Activated CD4-positive, alpha-beta memory T cell treated with anti-CD3 and anti-CD28 coated beads for 36 hours (primary cell): Measurements from ENCODE around the gene PQBP1. TPM values are rescaled to one million over a fixed set of nuclear protein-coding genes. Genes with fewer than 3 reads are reported as not detected.

ENCODE experiments used
- CTCF ChIA-PET: fragments of 350-600 bp; sonication (Branson Sonifier 250); formaldehyde crosslinking; loops from one replicate; lab custom pipeline; 2021; ENCODE audit warnings: antibody characterized with exemption, inconsistent platforms; lab: Charles Lee
- POLR2A ChIA-PET: fragments of 350-600 bp; sonication (Branson Sonifier 250); formaldehyde crosslinking; loops from one replicate; lab custom pipeline; 2021; ENCODE audit warnings: antibody characterized with exemption; lab: Charles Lee
- DNase-seq: peaks from one replicate; pipeline ENCODE4 v3.0.0-alpha.2; 2020
- H3K27ac Mint-ChIP-seq: one replicate; pipeline ENCODE4 v1.8.0; 2021; ENCODE audit warnings: mixed read lengths
- H3K27me3 Mint-ChIP-seq: one replicate; pipeline ENCODE4 v1.8.0; 2021; ENCODE audit warnings: mixed read lengths
- H3K36me3 Mint-ChIP-seq: one replicate; pipeline ENCODE4 v1.8.0; 2021; ENCODE audit warnings: mixed read lengths
- H3K4me1 Mint-ChIP-seq: one replicate; pipeline ENCODE4 v1.8.0; 2021; ENCODE audit warnings: low read depth, mixed read lengths
- H3K4me3 Mint-ChIP-seq: one replicate; pipeline ENCODE4 v1.8.0; 2021; ENCODE audit warnings: mild to moderate bottlenecking, mixed read lengths
- H3K9me3 Mint-ChIP-seq: one replicate; pipeline ENCODE4 v1.8.0; 2021; ENCODE audit warnings: mixed read lengths
- intact Hi-C: fragments of 100-400 bp; cut with micrococcal nuclease; formaldehyde crosslinking; loops from one replicate; pipeline ENCODE4 v1.15.1; 2023
- total RNA-seq, 2 experiments: library from RNA; stranded (reverse); gene quantifications; one replicate each; pipeline ENCODE4 v1.2.3, GENCODE V29; 2021

The PQBP1 gene
- total RNA-seq, 2 experiments from 2014 or later, result 85.0 to 85.5 TPM

DNA sequence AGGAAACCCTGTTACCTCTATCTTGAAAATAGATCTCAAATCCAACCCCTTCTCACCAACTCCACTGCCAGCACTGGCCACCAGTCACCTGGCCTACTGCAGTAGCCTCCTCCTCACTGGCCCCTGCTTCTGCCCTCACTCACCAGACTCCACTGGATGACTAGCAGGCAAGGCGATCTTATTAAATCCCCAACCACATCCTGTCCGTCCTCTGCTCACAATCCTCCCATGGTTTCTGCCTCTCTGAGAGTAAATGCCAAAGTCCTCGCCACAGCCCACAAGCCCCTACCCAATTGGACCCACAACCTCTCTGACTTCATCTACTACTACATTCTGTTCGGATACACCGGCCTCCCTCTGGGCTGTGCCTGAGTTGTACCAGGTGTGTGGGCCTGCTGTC, 26.5 kb downstream of the PQBP1 start:
- Mint-ChIP-seq H3K9me3 (no peaks in the 10 kb centered on the region), H3K27ac (peak overlapping the region; percentile 87), H3K4me3 (no peak overlapping the region), H3K27me3 (no peaks in the 10 kb centered on the region), H3K36me3 (peaks cover 41% of the 10 kb centered on the region), H3K4me1 (peaks cover 48% of the 10 kb centered on the region)
- ChIA-PET POLR2A (no interaction called here), CTCF (interaction anchor here (2.0 kb wide), 1 partner anchor 22 kb away, joined by 6 read pairs; no protein-coding TSS in a partner anchor)
- DNase-seq, result peak; percentile 16
- intact Hi-C loops, result no loop called here

DNA sequence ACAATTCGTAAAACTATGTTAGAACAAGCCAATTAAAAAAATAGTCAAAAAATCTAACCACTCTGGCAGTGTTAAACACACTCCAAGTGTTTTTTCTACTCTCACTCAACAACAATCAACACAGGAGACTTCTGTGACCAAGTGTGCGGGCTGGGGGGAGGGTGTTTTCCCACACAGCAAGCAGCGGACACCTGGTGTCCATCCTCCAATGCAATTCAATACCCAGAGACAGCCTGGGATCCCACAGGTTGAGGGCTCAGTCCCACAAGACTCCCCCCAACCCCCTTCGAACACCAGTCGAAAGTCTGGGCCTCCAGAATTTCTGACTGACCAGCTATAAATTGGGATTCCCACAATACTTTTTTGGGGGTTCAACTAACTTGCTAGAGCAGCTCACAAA, 29.4 kb downstream of the PQBP1 start:
- POLR2A ChIA-PET, result interaction anchor here (1.0 to 4.2 kb wide), 3 partner anchors 7 to 12 kb away, joined by 3 to 13 read pairs (median 4); partner anchors contain the start of gene PIM2

DNA sequence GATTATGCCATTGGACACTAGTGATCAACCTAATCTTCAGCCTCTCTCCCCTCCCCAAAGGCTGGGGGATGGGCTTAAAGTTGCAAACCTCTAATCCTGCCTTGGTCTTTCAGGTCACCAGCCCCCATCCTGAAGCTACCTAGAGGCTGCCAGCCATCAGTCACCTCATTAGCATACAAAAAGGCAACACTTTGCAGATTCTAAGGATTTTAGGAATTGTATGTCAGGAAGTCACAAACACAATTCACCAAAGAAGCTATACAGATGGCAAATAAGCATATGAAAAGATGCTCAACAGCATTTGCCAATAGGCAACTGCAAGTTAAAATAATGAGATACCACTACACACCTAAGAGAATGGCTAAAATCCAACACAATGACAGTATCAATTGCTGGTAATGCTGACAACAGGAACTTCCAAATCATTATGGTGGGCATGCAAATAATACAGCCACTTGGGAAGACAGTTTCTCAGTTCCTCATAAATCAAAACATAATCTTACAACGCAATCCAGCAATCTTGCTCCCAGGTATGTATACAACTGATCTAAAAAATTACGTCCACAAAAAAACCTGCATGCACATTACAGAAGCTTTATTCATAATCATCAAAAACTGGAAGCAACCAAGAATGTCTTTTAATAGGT, 30.1 kb downstream of the PQBP1 start:
- Mint-ChIP-seq H3K27me3 (no peaks in the 10 kb centered on the region), H3K27ac (peak overlapping the region; percentile 45)
- CTCF ChIA-PET, result interaction anchor here (0.8 to 1.1 kb wide), 2 partner anchors 10 to 17 kb away, joined by 3 read pairs; no protein-coding TSS in a partner anchor

More for the DNA sequence above, 29.4 kb downstream of the PQBP1 start:
- Mint-ChIP-seq H3K36me3 (peaks cover 31% of the 10 kb centered on the region), H3K4me3 (no peak overlapping the region), H3K9me3 (no peaks in the 10 kb centered on the region), H3K27ac (no peak overlapping the region), H3K27me3 (no peaks in the 10 kb centered on the region), H3K4me1 (peaks cover 34% of the 10 kb centered on the region)
- DNase-seq, result no peak
- CTCF ChIA-PET, result interaction anchor here (0.8 to 1.1 kb wide), 2 partner anchors 10 to 18 kb away, joined by 3 read pairs; no protein-coding TSS in a partner anchor
- intact Hi-C loops, result no loop called here

DNA sequence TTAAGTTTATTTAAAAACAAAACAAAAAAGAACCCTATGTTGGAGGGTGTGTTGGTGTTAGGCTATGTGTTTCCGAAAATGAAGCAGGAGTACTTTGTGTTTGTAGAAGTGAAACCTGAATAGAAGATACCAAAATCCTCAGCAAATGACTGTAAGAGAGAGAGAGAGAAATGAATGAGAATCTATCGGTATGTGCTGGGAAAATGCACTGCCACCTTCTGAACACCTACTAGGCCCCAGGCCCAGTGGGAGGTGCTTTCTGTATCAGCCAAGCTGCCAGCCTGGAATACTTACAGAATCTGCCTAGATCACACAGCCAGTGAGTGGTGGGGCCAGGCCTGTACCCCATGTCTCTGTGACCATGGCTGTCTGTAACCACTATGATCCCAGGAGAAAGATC, 36.0 kb downstream of the PQBP1 start:
- no peaks in the 10 kb centered on the region for H3K9me3 Mint-ChIP-seq
- H3K36me3 Mint-ChIP-seq, result peaks cover 39% of the 10 kb centered on the region
- peak overlapping the region; percentile 68 for H3K4me3 Mint-ChIP-seq
- DNase-seq, result peak; percentile 72
- H3K4me1 Mint-ChIP-seq, result peaks cover 55% of the 10 kb centered on the region
- ChIA-PET POLR2A (interaction anchor here (1.6 to 13.3 kb wide), 2 partner anchors 15 to 36 kb away, joined by 5 to 286 read pairs; partner anchors contain the start of genes PIM2, PQBP1 and TIMM17B), CTCF (no interaction called here)
- no peaks in the 10 kb centered on the region for H3K27me3 Mint-ChIP-seq
- intact Hi-C loops, result no loop called here
- H3K27ac Mint-ChIP-seq, result peak overlapping the region; percentile 97

More for the DNA sequence above, 30.1 kb downstream of the PQBP1 start:
- intact Hi-C loops, result no loop called here
- Mint-ChIP-seq H3K36me3 (peaks cover 31% of the 10 kb centered on the region), H3K9me3 (no peaks in the 10 kb centered on the region), H3K4me1 (peaks cover 33% of the 10 kb centered on the region), H3K4me3 (no peak overlapping the region)
- POLR2A ChIA-PET, result interaction anchor here (1.0 to 4.2 kb wide), 3 partner anchors 8 to 11 kb away, joined by 3 to 13 read pairs (median 4); partner anchors contain the start of gene PIM2
- no peak for DNase-seq

DNA sequence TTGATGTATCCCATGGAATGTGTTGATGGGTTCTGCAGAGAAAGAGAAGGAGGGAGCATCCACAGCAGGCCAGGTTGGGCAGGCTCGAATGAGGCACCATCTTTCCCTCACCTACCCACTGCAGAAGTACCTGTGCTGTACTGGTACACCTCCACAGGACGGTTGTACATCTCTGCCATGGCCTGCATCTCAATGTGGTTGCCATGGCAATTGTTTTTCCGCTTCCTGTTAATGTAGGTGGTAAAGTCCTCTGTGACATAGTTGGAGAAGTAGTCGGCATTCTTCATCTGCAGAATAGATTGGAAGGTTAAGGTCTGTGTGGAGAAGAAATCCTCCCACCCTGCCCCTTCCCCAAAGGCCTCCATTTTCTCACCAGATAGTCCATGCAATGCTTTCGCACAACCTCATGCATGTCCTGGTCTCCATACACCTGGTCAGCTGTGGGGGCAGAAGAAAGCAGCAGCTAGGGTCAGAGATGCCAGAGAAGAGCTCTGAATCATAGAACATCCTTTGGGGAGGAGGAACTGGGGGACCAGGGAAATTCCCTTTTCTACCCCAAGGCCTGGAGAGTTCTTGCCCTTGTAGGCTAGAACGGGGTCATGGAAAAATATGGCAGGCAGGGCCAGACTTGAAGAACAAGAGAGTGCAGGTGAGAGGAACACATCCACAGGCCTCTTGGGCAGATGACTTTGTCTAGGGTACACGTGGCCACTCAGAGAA, 37.0 kb downstream of the PQBP1 start:
- DNase-seq, result peak; percentile 58
- CTCF ChIA-PET, result no interaction called here
- H3K9me3 Mint-ChIP-seq, result no peaks in the 10 kb centered on the region
- H3K4me1 Mint-ChIP-seq, result peaks cover 64% of the 10 kb centered on the region
- POLR2A ChIA-PET, result interaction anchor here (1.0 to 13.3 kb wide), 4 partner anchors 9 to 37 kb away, joined by 4 to 286 read pairs (median 64); partner anchors contain the start of genes PIM2, PQBP1, SLC35A2 and TIMM17B
- H3K4me3 Mint-ChIP-seq, result peak overlapping the region; percentile 68
- intact Hi-C loops, result no loop called here
- peak overlapping the region; percentile 97 for H3K27ac Mint-ChIP-seq
- H3K36me3 Mint-ChIP-seq, result peaks cover 39% of the 10 kb centered on the region
- H3K27me3 Mint-ChIP-seq, result no peaks in the 10 kb centered on the region

DNA sequence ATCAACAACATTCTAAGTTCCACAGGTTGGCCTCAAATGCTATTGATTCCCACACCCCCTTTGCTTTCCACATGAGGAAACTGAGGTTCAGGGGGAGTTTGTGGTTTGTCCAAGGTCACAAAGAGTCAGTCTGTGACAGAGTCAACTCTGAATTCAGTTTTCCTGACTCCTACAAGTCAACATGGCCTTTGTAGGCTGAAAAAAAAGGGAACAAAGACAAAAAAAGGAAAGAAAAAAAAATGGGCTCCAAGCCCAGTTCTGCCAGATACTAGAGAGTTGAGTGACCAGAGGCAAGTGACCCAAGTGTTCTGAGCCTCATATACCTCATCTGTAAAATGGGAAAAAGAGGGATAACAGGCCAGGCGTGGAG, 37.6 kb downstream of the PQBP1 start:
- ChIA-PET POLR2A (interaction anchor here (1.0 to 13.3 kb wide), 4 partner anchors 8 to 37 kb away, joined by 4 to 286 read pairs (median 64); partner anchors contain the start of genes PIM2, PQBP1, SLC35A2 and TIMM17B), CTCF (no interaction called here)

DNA sequence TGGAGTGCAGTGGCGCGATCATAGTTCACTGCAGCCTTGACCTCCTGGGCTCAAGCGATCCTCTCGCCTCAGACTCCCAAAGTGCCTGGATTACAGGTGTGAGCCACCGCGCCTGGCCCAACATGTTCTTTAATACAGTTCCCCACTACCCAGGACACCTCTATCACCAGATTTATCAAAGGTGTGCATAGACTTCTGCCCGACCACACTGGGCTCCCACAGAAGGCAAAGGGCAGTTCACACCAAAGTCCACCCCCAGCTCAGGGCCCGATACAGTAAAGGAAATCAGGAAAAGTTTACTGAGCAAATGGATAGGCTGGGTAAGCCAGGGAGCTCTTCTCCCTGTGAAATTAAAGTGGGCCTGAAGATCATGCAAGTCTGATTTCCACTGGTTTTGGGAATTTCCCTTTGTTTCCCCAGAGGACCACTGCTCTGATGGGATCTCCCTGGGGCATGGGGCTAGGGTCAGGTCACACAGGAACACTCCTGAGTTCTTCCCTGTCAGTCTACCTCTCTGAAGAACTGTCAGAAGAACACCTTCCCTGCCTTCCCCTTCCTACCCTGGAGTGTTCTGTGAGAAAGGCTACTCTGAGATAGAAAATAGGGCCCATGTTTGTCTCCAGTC, 38.8 kb downstream of the PQBP1 start:
- no peaks in the 10 kb centered on the region for H3K27me3 Mint-ChIP-seq
- ChIA-PET POLR2A (interaction anchor here (0.8 to 13.3 kb wide), 7 partner anchors 9 to 117 kb away, joined by 3 to 286 read pairs (median 8); partner anchors contain the start of genes PIM2, PQBP1, SLC35A2 and TIMM17B), CTCF (interaction anchor here (1.0 to 3.0 kb wide), 9 partner anchors 10 to 288 kb away, joined by 3 to 13 read pairs (median 4); partner anchors contain the start of genes PQBP1, SLC35A2 and TIMM17B)
- intact Hi-C loops, result loop anchor here (1.0 to 2.0 kb wide), 2 partner anchors 17 to 20 kb away; partner anchors contain the start of genes OTUD5 and PIM2
- no peaks in the 10 kb centered on the region for H3K9me3 Mint-ChIP-seq
- DNase-seq, result no peak
- H3K27ac Mint-ChIP-seq, result peak overlapping the region; percentile 97
- H3K4me1 Mint-ChIP-seq, result peaks cover 72% of the 10 kb centered on the region
- peaks cover 41% of the 10 kb centered on the region for H3K36me3 Mint-ChIP-seq
- peak overlapping the region; percentile 75 for H3K4me3 Mint-ChIP-seq

More for the DNA sequence above, 37.6 kb downstream of the PQBP1 start:
- peaks cover 67% of the 10 kb centered on the region for H3K4me1 Mint-ChIP-seq
- intact Hi-C loops, result no loop called here
- peak overlapping the region; percentile 68 for H3K4me3 Mint-ChIP-seq
- peaks cover 39% of the 10 kb centered on the region for H3K36me3 Mint-ChIP-seq
- no peak for DNase-seq
- no peaks in the 10 kb centered on the region for H3K9me3 Mint-ChIP-seq
- peak overlapping the region; percentile 97 for H3K27ac Mint-ChIP-seq
- no peaks in the 10 kb centered on the region for H3K27me3 Mint-ChIP-seq

DNA sequence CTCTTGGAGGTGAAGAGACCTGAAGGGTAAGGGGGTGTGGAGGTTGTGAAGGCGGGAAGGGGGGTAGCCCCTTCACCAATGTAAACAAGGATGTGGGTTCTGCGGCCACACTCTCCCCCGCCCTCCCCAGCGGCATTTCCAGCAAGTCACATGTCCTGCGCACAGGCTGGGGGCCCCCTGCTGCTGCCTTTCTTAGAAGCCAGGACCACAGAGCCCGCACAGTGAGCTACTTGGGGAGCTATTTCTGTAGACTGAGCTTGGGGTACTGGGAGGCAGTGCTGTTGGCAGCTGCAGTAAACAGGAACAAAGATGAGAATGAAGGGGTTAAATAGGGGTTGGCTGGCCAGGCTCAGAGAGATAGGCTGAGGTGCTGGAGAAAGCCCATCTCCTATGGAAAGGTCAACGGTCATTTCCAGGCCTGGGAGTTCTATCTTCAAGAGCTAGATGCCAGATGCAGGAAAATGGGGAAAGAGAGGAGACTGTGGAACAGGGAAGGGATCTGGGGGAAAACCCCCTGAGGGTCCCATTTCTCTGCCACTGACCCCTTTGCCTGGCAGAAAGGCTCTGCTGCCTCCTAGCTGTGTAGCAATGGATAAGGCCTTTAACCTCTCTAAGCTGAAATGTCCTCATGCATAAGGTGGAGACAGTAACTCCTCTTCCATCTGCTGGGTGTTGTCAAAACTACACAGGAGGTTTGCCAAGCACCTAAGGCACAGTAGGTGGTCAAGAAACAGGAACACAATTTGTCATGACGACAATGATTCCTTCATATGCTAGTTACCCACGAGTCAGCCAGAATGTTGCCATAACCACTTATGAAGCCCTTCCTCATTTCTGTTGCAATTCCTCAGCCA, 39.6 kb downstream of the PQBP1 start:
- H3K4me3 Mint-ChIP-seq, result peak overlapping the region; percentile 75
- ChIA-PET CTCF (interaction anchor here (0.5 to 3.0 kb wide), 12 partner anchors 9 to 289 kb away, joined by 3 to 13 read pairs (median 3); partner anchors contain the start of genes PQBP1, SLC35A2 and TIMM17B), POLR2A (interaction anchor here (0.8 to 13.3 kb wide), 8 partner anchors 10 to 116 kb away, joined by 3 to 286 read pairs (median 6); partner anchors contain the start of genes PIM2, PQBP1, SLC35A2 and TIMM17B)
- peaks cover 79% of the 10 kb centered on the region for H3K4me1 Mint-ChIP-seq
- H3K9me3 Mint-ChIP-seq, result no peaks in the 10 kb centered on the region
- peak; percentile 95 for DNase-seq
- no peaks in the 10 kb centered on the region for H3K27me3 Mint-ChIP-seq
- peaks cover 44% of the 10 kb centered on the region for H3K36me3 Mint-ChIP-seq
- H3K27ac Mint-ChIP-seq, result peak overlapping the region; percentile 97
- intact Hi-C loops, result loop anchor here (1.0 to 2.0 kb wide), 2 partner anchors 18 to 20 kb away; partner anchors contain the start of genes OTUD5 and PIM2

DNA sequence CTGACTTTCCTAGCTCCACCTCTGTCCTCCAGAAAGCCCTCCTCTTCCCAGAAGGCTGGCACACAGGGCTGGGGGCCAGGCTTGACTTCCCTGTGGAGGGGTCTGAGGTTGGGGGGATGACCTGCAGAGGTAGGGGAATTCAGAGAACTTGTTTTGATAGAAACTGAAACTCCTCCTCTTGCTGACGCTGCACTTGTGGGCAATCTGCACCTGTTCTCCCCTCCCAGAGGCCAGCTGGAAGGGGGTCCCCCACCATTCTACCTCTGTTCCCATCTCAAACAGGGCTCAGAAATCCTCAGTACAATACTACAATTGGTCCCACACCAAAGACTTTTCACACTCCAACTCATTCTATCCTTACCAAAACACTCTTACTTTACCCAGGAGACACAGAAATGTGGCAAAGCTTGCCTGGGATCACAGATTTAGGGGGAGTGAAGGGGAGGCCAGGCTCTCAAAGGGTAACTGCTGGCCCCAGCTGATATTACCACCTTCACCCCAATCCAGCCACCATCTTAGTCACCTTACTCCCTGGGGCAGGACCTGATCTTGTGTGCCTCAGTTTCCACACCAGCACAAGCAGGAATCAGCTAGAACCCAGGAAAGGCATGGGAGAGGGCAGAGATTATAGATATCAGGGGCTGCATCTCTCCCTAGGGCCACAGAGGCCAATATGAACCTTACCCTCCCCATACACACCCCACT, 41.1 kb downstream of the PQBP1 start:
- H3K27ac Mint-ChIP-seq, result peak overlapping the region; percentile 97
- H3K9me3 Mint-ChIP-seq, result no peaks in the 10 kb centered on the region
- peak; percentile 89 for DNase-seq
- no peaks in the 10 kb centered on the region for H3K27me3 Mint-ChIP-seq
- POLR2A ChIA-PET, result interaction anchor here (0.6 to 13.3 kb wide), 10 partner anchors 12 to 42 kb away, joined by 3 to 286 read pairs (median 5); partner anchors contain the start of genes PIM2, PQBP1, SLC35A2 and TIMM17B
- CTCF ChIA-PET, result interaction anchor here (0.6 to 3.0 kb wide), 5 partner anchors 18 to 275 kb away, joined by 3 to 13 read pairs (median 4); partner anchors contain the start of gene SLC35A2
- peaks cover 86% of the 10 kb centered on the region for H3K4me1 Mint-ChIP-seq
- intact Hi-C loops, result loop anchor here (2.0 kb wide), 1 partner anchor 104 kb away; the partner anchor contains the start of gene TFE3
- H3K36me3 Mint-ChIP-seq, result peaks cover 43% of the 10 kb centered on the region
- peak overlapping the region; percentile 57 for H3K4me3 Mint-ChIP-seq
